HepG2 (cell line): Measurements from ENCODE around the gene OBI1. TPM values are rescaled to one million over a fixed set of nuclear protein-coding genes. Genes with fewer than 3 reads are reported as not detected.

Experiments
- ATAC-seq: fragments of 200-7000 bp; cut with Tn5 transposase; 3 replicates; pipeline ENCODE4 v1.9.1; 2020; ENCODE audit warnings: mild to moderate bottlenecking, moderate library complexity
- BruUV-seq: library from RNA; stranded (reverse); fragments of 400-500 nt; replicated peaks from 2 replicates; lab custom pipeline; 2021; lab: Mats Ljungman, UMichigan
- CTCF ChIA-PET: fragments of 300-600 bp; formaldehyde crosslinking; extraction: SDS; loops from one replicate; lab custom pipeline; 2021; ENCODE audit warnings: low total read pairs, inconsistent platforms, low intra/inter-chr PET ratio; lab: Yijun Ruan, JAX
- POLR2A ChIA-PET: fragments of 350-600 bp; sonication (Branson Sonifier 250); formaldehyde crosslinking; loops from one replicate; lab custom pipeline; 2020; ENCODE audit warnings: antibody characterized with exemption, inconsistent platforms; lab: Yijun Ruan, JAX
- DNase-seq: peaks from one replicate; pipeline ENCODE4 v3.0.0-alpha.2; 2015; ENCODE audit warnings: low spot score
- FAIRE-seq: peaks from 3 replicates; lab custom pipeline; 2011; peaks lifted over from hg19 to GRCh38; lab: Jason Lieb, UNC
- H2AFZ ChIP-seq: one replicate; pipeline ENCODE4 v1.6.1; 2011; ENCODE audit warnings: low read length, inconsistent platforms
- H3K27ac ChIP-seq: fragments of 300-600 bp; 3 replicates; pipeline ENCODE4 v1.8.0; 2011; ENCODE audit warnings: mixed run types, mild to moderate bottlenecking, mixed read lengths, low read length, inconsistent platforms; ENCODE audit not compliant: insufficient read depth; ENCODE audit errors: extremely low read length
- H3K27me3 ChIP-seq, 2 experiments: fragments of 200-600 bp in 1 of 2; 2 replicates in 1 of 2; 3 replicates in 1 of 2; pipeline versions ENCODE4 v1.6.0 to v1.8.0; 2011; ENCODE audit warnings: low read length in 2 of 2, mild to moderate bottlenecking in 2 of 2, moderate library complexity in 2 of 2, inconsistent platforms in 1 of 2; ENCODE audit not compliant: insufficient read depth in 2 of 2, control insufficient read depth in 1 of 2
- H3K36me3 ChIP-seq, 2 experiments: fragments of 200-600 bp in 1 of 2; replicated peaks in 1 of 2; 2 replicates in 1 of 2; 3 replicates in 1 of 2; pipeline versions ENCODE4 v1.5.1 to v1.8.0; 2011; ENCODE audit warnings: low read length in 2 of 2, inconsistent platforms in 1 of 2; ENCODE audit not compliant: insufficient read depth in 2 of 2, control insufficient read depth in 1 of 2
- H3K4me1 ChIP-seq: 2 replicates; pipeline ENCODE4 v1.5.1; 2012; ENCODE audit warnings: low read length, inconsistent platforms; ENCODE audit not compliant: insufficient read depth
- H3K4me2 ChIP-seq: 2 replicates; pipeline ENCODE4 v1.6.0; 2011; ENCODE audit warnings: low read depth, low read length, inconsistent platforms
- H3K4me3 ChIP-seq, 3 experiments: fragments of 200-600 bp in 1 of 3; sonication (generic), shearing (Covaris generic) in 1 of 3; replicated peaks in 1 of 3; 2 replicates each; pipeline ENCODE4 v1.5.1; 2011 to 2016; ENCODE audit warnings: low read length in 3 of 3, inconsistent platforms in 2 of 3, low read depth in 2 of 3, mild to moderate bottlenecking in 2 of 3, control low read depth in 1 of 3, mixed read lengths in 1 of 3; ENCODE audit not compliant: insufficient read depth in 1 of 3
- H3K79me2 ChIP-seq: one replicate; pipeline ENCODE4 v1.6.1; 2011; ENCODE audit warnings: low read length, inconsistent platforms; ENCODE audit not compliant: insufficient read depth
- H3K9ac ChIP-seq: 2 replicates; pipeline ENCODE4 v1.6.0; 2011; ENCODE audit warnings: mild to moderate bottlenecking, low read depth, low read length, inconsistent platforms; ENCODE audit not compliant: insufficient read depth
- H3K9me3 ChIP-seq: 2 replicates; pipeline ENCODE4 v1.5.1; 2012; ENCODE audit warnings: mild to moderate bottlenecking, low read length
- H4K20me1 ChIP-seq: 2 replicates; pipeline ENCODE4 v1.6.0; 2011; ENCODE audit warnings: inconsistent platforms, mild to moderate bottlenecking, low read length, moderate library complexity; ENCODE audit not compliant: insufficient read depth
- CENPBD1 ChIP-seq: sonication (generic); formaldehyde crosslinking; IDR thresholded peaks from 2 replicates; pipeline ENCODE4 v1.8.0; 2022; ENCODE audit warnings: missing genetic modification reagents, low read depth, mild to moderate bottlenecking, borderline replicate concordance
- DNMT1 ChIP-seq: sonication (generic); formaldehyde crosslinking; IDR thresholded peaks from 2 replicates; pipeline ENCODE4 v1.5.1; 2020; ENCODE audit warnings: mild to moderate bottlenecking, missing genetic modification reagents
- FOXJ3 ChIP-seq: sonication (generic); formaldehyde crosslinking; IDR thresholded peaks from 2 replicates; pipeline ENCODE4 v1.4.0; 2020; ENCODE audit warnings: missing genetic modification reagents, mild to moderate bottlenecking, borderline replicate concordance
- FOXP4 ChIP-seq: sonication (generic); formaldehyde crosslinking; IDR thresholded peaks from 2 replicates; pipeline ENCODE4 v1.4.0; 2020; ENCODE audit warnings: missing genetic modification reagents
- HNRNPUL1 ChIP-seq: fragments of 200-400 bp; formaldehyde crosslinking; IDR thresholded peaks from 2 replicates; pipeline ENCODE4 v1.6.1; 2017; ENCODE audit warnings: low read depth, mild to moderate bottlenecking, low read length, moderate library complexity
- IRF1 ChIP-seq: sonication (generic); formaldehyde crosslinking; IDR thresholded peaks from 2 replicates; pipeline ENCODE4 v1.4.0; 2020; ENCODE audit warnings: low read depth, mild to moderate bottlenecking, missing genetic modification reagents
- MEIS1 ChIP-seq: sonication (generic); formaldehyde crosslinking; IDR thresholded peaks from 2 replicates; pipeline ENCODE4 v1.9.0; 2021; ENCODE audit warnings: mild to moderate bottlenecking, missing genetic modification reagents, moderate library complexity, borderline replicate concordance
- MLX ChIP-seq: IDR thresholded peaks from 2 replicates; pipeline ENCODE4 v1.6.1; 2016
- NR2F1 ChIP-seq, 2 experiments: fragments of 450-650 bp in 1 of 2; formaldehyde crosslinking in 1 of 2; IDR thresholded peaks; 2 replicates each; pipeline versions ENCODE4 v1.5.0 to v1.6.1; 2016 to 2020; ENCODE audit warnings: mild to moderate bottlenecking in 1 of 2, missing compliant biosample characterization in 1 of 2, missing genetic modification reagents in 1 of 2, moderate library complexity in 1 of 2
- ZFP1 ChIP-seq: IDR thresholded peaks from 2 replicates; pipeline ENCODE4 v1.6.1; 2016
- ZNF180 ChIP-seq: sonication (generic); formaldehyde crosslinking; IDR thresholded peaks from 2 replicates; pipeline ENCODE4 v1.4.0; 2020; ENCODE audit warnings: low read depth, missing genetic modification reagents, borderline replicate concordance
- ZNF543 ChIP-seq: sonication (generic); formaldehyde crosslinking; IDR thresholded peaks from 2 replicates; pipeline ENCODE4 v1.4.0; 2020; ENCODE audit warnings: mild to moderate bottlenecking, missing genetic modification reagents
- ZNF567 ChIP-seq: sonication (generic); formaldehyde crosslinking; IDR thresholded peaks from 2 replicates; pipeline ENCODE4 v1.8.1; 2023; ENCODE audit warnings: mild to moderate bottlenecking, missing genetic modification reagents, borderline replicate concordance
- WGBS: methylation state at CpG from one replicate; pipeline ENCODE4 v1.1.6; 2017; ENCODE audit warnings: low lambda C conversion rate; 5-methylcytosine and 5-hydroxymethylcytosine counted together
- in situ Hi-C: cut with HindIII; loops from 2 replicates; pipeline ENCODE4 v1.10.0; 2017; ENCODE audit warnings: low pct_unique_long_range_greater_than_20kb; ENCODE audit not compliant: extremely low pct_ligation_motif_present
- intact Hi-C: fragments of 100-400 bp; cut with micrococcal nuclease; formaldehyde crosslinking; loops from one replicate; pipeline ENCODE4 v1.10.0; 2022; ENCODE audit not compliant: unreplicated experiment
- polyA plus RNA-seq, 8 experiments: library from polyadenylated mRNA; depleted of rRNA in 3 of 8; stranded (reverse) in 7 of 8; unstranded in 1 of 8; fragments of >200 nt; fragmentation: Illumina TruSeq in 4 of 8; extraction: Trizol in 4 of 8; gene quantifications; 2 replicates each; pipeline versions ENCODE4 v1.2.1 to v1.2.3, GENCODE V29; 2011 to 2016; ENCODE audit warnings: low read depth in 4 of 8, missing spikeins in 1 of 8, mixed read lengths in 1 of 8; ENCODE audit not compliant: insufficient read depth in 1 of 8
- total RNA-seq, 5 experiments: library from RNA; depleted of rRNA; stranded (reverse); fragments of >200 nt; fragmentation: Illumina TruSeq; extraction: Trizol; gene quantifications; 2 replicates each; pipeline ENCODE4 v1.2.3, GENCODE V29; 2016; ENCODE audit warnings: low read depth in 1 of 5

OBI1 gene
- total and polyA plus RNA-seq, 2 of the 13 experiments (the other 11 are each of a cell fraction or from before 2014, with no cell fraction given), result 7.8 to 23.5 TPM

- H3K9me3 ChIP-seq, result no peaks in the 10 kb centered on the region
- H3K9ac ChIP-seq, result no peak overlapping the region
- no peaks in the 10 kb centered on the region for H4K20me1 ChIP-seq
- ChIA-PET POLR2A (no interaction called here), CTCF (no interaction called here)
- peaks cover 0 to 41% of the 10 kb centered on the region in 2 experiments; a peak in 2 of 5 replicates for H3K27me3 ChIP-seq
- FAIRE-seq, result no peak
- no peak overlapping the region for H3K27ac ChIP-seq
- no peak for DNase-seq
- peaks cover 6% of the 10 kb centered on the region; the same call in 1 of the 2 replicates for H3K4me1 ChIP-seq
- no peak overlapping the region for H2AFZ ChIP-seq
- BruUV-seq, result no TSS peak
- H3K4me3 ChIP-seq, result no peak overlapping the region
- TF ChIP-seq MEIS1, result no peak
- no peak for TF ChIP-seq FOXJ3 (CRISPR knock-in tag)
- no peak for TF ChIP-seq HNRNPUL1
- TF ChIP-seq IRF1 (CRISPR knock-in tag), result no peak
- no peak for TF ChIP-seq CENPBD1 (CRISPR knock-in tag)
- no peak for TF ChIP-seq MLX
- TF ChIP-seq NR2F1 (CRISPR knock-in tag; IDR thresholded peaks at IDR 0.05), result no peak
- no peak for TF ChIP-seq ZNF180 (CRISPR knock-in tag)
- no peak for TF ChIP-seq ZFP1 (CRISPR knock-in tag)
- TF ChIP-seq FOXP4 (CRISPR knock-in tag), result no peak
- no peak for TF ChIP-seq ZNF543
- TF ChIP-seq ZNF567 (CRISPR knock-in tag), result no peak
- no peak for TF ChIP-seq DNMT1 (CRISPR knock-in tag)
- in situ Hi-C loops, result no loop called here
- no peak for ATAC-seq
- intact Hi-C loops, result no loop called here
- WGBS, result 8% methylated on average over 13 of the region's 13 CpGs
- H3K79me2 ChIP-seq, result no peaks in the 10 kb centered on the region
- H3K36me3 ChIP-seq, result no peaks in the 10 kb centered on the region
- H3K4me2 ChIP-seq, result no peak overlapping the region
Observed at GRCh38 chr13:78593129-78593528, 65.8 kb downstream of the OBI1 start.
